Skeletal muscle tissue (tissue), 4 donors: ENCODE data around the gene DUOXA1. TPM values are rescaled to one million over a fixed set of nuclear protein-coding genes. Genes with fewer than 3 reads are reported as not detected.

Experiments
- H3K27ac ChIP-seq: one replicate; pipeline ENCODE4 v1.7.0; 2013; ENCODE audit warnings: mild to moderate bottlenecking, low read depth, low read length, inconsistent platforms
- H3K27me3 ChIP-seq, 3 donors: one replicate each; pipeline ENCODE4 v1.7.0; 2013; ENCODE audit warnings: low read length in 3 of 3; ENCODE audit not compliant: control insufficient read depth in 3 of 3, insufficient read depth in 3 of 3
- H3K36me3 ChIP-seq, 3 donors: one replicate each; pipeline ENCODE4 v1.7.0; 2013; ENCODE audit warnings: low read length in 3 of 3; ENCODE audit not compliant: control insufficient read depth in 3 of 3, insufficient read depth in 3 of 3
- H3K4me1 ChIP-seq, 3 donors: one replicate each; pipeline ENCODE4 v1.7.0; 2013; ENCODE audit warnings: low read length in 3 of 3, mild to moderate bottlenecking in 3 of 3; ENCODE audit not compliant: control insufficient read depth in 3 of 3, insufficient read depth in 3 of 3
- H3K4me3 ChIP-seq, 3 donors: one replicate each; pipeline ENCODE4 v1.7.0; 2013; ENCODE audit warnings: low read length in 3 of 3
- H3K9ac ChIP-seq, 3 donors: one replicate each; pipeline ENCODE4 v1.7.0; 2013; ENCODE audit warnings: low read length in 3 of 3, mild to moderate bottlenecking in 3 of 3, moderate library complexity in 2 of 3, low read depth in 1 of 3
- H3K9me3 ChIP-seq, 3 donors: one replicate each; pipeline ENCODE4 v1.7.0; 2013; ENCODE audit warnings: low read length in 3 of 3; ENCODE audit not compliant: control insufficient read depth in 3 of 3
- total RNA-seq: library from RNA; depleted of rRNA; stranded (reverse); fragments of >200 nt; gene quantifications from one replicate; pipeline ENCODE4 v1.2.3, GENCODE V29; 2014
- donor health status: Osteomylitis.

DUOXA1 gene
- total RNA-seq, 1 donor from 2014 or later: not detected

GRCh38 chr15:45151998-45152828, 22.5 kb upstream of the DUOXA1 start:
- H3K4me1 ChIP-seq: no peaks in the 10 kb centered on the region
- no peak overlapping the region for H3K27ac ChIP-seq
- no peak overlapping the region for H3K9ac ChIP-seq
- H3K27me3 ChIP-seq: no peaks in the 10 kb centered on the region
- H3K9me3 ChIP-seq: no peaks in the 10 kb centered on the region
- H3K36me3 ChIP-seq: no peaks in the 10 kb centered on the region
- H3K4me3 ChIP-seq: no peak overlapping the region

GRCh38 chr15:45150997-45151396, 21.3 kb upstream of the DUOXA1 start:
- Histone ChIP-seq H3K4me1 (no peaks in the 10 kb centered on the region), H3K9ac (no peak overlapping the region), H3K27ac (no peak overlapping the region), H3K9me3 (no peaks in the 10 kb centered on the region), H3K27me3 (no peaks in the 10 kb centered on the region), H3K36me3 (no peaks in the 10 kb centered on the region), H3K4me3 (no peak overlapping the region)

- Histone ChIP-seq H3K27ac (no peak overlapping the region), H3K9ac (no peak overlapping the region), H3K9me3 (no peaks in the 10 kb centered on the region), H3K27me3 (no peaks in the 10 kb centered on the region), H3K4me3 (no peak overlapping the region), H3K4me1 (no peaks in the 10 kb centered on the region), H3K36me3 (no peaks in the 10 kb centered on the region)
Observed at GRCh38 chr15:45150481-45150880, 20.8 kb upstream of the DUOXA1 start.

- no peaks in the 10 kb centered on the region for H3K9me3 ChIP-seq
- peaks cover 0 to 10% (median 3%) of the 10 kb centered on the region in 3 donors for H3K27me3 ChIP-seq
- H3K27ac ChIP-seq: no peak overlapping the region
- no peak overlapping the region for H3K9ac ChIP-seq
- no peak overlapping the region for H3K4me3 ChIP-seq
- no peaks in the 10 kb centered on the region for H3K4me1 ChIP-seq
- H3K36me3 ChIP-seq: no peaks in the 10 kb centered on the region
Observed at GRCh38 chr15:45149060-45149459, 19.4 kb upstream of the DUOXA1 start.

GRCh38 chr15:45148076-45149059, 18.7 kb upstream of the DUOXA1 start:
- Histone ChIP-seq H3K27me3 (peaks cover 0 to 15% (median 6%) of the 10 kb centered on the region in 3 donors), H3K9ac (no peak overlapping the region), H3K27ac (no peak overlapping the region), H3K4me3 (no peak overlapping the region), H3K36me3 (no peaks in the 10 kb centered on the region), H3K9me3 (no peaks in the 10 kb centered on the region), H3K4me1 (no peaks in the 10 kb centered on the region)

- Histone ChIP-seq H3K9ac (no peak overlapping the region), H3K4me1 (no peaks in the 10 kb centered on the region), H3K27me3 (peaks cover 0 to 23% (median 12%) of the 10 kb centered on the region in 3 donors), H3K4me3 (no peak overlapping the region), H3K9me3 (no peaks in the 10 kb centered on the region), H3K27ac (no peak overlapping the region), H3K36me3 (no peaks in the 10 kb centered on the region)
Observed at GRCh38 chr15:45147606-45148005, 17.9 kb upstream of the DUOXA1 start.

- Histone ChIP-seq H3K36me3 (no peaks in the 10 kb centered on the region), H3K9ac (no peak overlapping the region)
Observed at GRCh38 chr15:45146405-45146804, 16.7 kb upstream of the DUOXA1 start.

GRCh38 chr15:45144775-45145174, 15.1 kb upstream of the DUOXA1 start:
- no peak overlapping the region for H3K27ac ChIP-seq
- no peak overlapping the region for H3K4me3 ChIP-seq
- H3K27me3 ChIP-seq: peaks cover 0 to 33% (median 12%) of the 10 kb centered on the region in 3 donors
- H3K9me3 ChIP-seq: no peaks in the 10 kb centered on the region
- H3K4me1 ChIP-seq: no peaks in the 10 kb centered on the region
- H3K36me3 ChIP-seq: no peaks in the 10 kb centered on the region
- no peak overlapping the region for H3K9ac ChIP-seq

More at GRCh38 chr15:45146405-45146804, 16.7 kb upstream of the DUOXA1 start:
- no peaks in the 10 kb centered on the region for H3K9me3 ChIP-seq
- H3K27me3 ChIP-seq: peaks cover 0 to 31% (median 12%) of the 10 kb centered on the region in 3 donors
- no peak overlapping the region for H3K27ac ChIP-seq
- no peaks in the 10 kb centered on the region for H3K4me1 ChIP-seq
- no peak overlapping the region for H3K4me3 ChIP-seq

GRCh38 chr15:45143946-45144345, 14.3 kb upstream of the DUOXA1 start:
- peaks cover 0 to 33% (median 12%) of the 10 kb centered on the region in 3 donors for H3K27me3 ChIP-seq
- H3K36me3 ChIP-seq: no peaks in the 10 kb centered on the region
- H3K4me3 ChIP-seq: no peak overlapping the region
- no peak overlapping the region for H3K9ac ChIP-seq
- H3K4me1 ChIP-seq: no peaks in the 10 kb centered on the region
- no peaks in the 10 kb centered on the region for H3K9me3 ChIP-seq
- H3K27ac ChIP-seq: no peak overlapping the region

GRCh38 chr15:45143056-45143455, 13.4 kb upstream of the DUOXA1 start:
- Histone ChIP-seq H3K9me3 (no peaks in the 10 kb centered on the region), H3K27me3 (peaks cover 2 to 37% (median 12%) of the 10 kb centered on the region in 3 donors), H3K4me1 (no peaks in the 10 kb centered on the region), H3K9ac (no peak overlapping the region), H3K27ac (no peak overlapping the region), H3K4me3 (no peak overlapping the region), H3K36me3 (no peaks in the 10 kb centered on the region)
